Dedifferentiated amniotic fluid mesenchymal stem cell (primary cell): ENCODE measurements around the gene MRPL27.
A peak's percentile ranks its signal among the peaks of the same experiment; 100 is the strongest.
"Not testable (repeated sequence)": the region's sequence is repeated elsewhere in the genome, so short reads cannot be mapped to it uniquely, and the experiment has no call there.

ENCODE experiments used
- DNase-seq: peaks from one replicate; pipeline ENCODE4 v3.0.0-alpha.2; 2016; ENCODE audit errors: extremely low spot score

MRPL27 gene

DNA sequence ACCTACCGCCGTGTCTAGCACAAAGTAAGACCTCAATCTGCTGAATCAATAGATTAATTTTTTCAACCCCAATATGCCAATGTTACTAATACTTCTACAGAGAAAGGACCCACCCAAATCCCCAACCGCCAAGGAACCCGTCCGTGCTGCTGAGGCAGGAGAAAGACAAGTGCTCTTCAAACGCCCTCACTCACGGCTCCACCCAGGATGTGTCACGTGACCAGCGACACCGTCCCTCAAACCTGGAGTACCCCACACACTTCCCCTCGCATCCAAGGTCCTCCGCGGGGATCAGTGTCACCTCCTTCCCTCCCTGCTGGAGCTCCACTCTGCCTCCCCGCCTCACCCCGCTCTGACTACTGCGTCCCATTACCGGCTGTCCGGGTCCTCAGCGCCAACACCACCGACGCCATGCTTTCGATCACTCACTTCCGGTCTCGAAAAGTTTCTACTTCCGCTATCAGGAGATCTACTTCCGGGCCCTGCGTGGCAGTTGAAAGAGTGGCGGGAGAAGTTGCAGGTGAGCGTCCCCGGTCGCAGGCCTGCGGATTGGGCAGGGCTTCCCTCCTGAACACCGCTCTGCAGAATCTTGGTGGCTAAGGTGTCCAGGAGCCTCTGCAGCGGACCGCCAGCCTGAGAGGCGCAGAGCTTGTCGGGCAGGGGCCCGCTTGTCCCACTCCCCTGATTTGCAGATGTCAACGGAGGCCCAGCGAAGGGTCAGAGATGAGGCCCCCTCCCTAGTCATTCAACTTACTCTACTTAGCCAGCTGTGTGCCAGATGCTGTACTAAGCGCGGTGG, at the start of gene MRPL27, which contains the start of gene EME1:
Gene MRPL27, minus strand, starts transcription at position 427 of the 799 bp plus-strand sequence. Its CDS starts 14 bp downstream, at position 413.
Gene EME1, plus strand, starts transcription at position 472 of the 799 bp plus-strand sequence. CDS start 1,980 bp downstream, outside the sequence.
- peak; percentile 92 for DNase-seq

- no peak for DNase-seq
Measured at GRCh38 chr17:50422738-50423137, 49.8 kb upstream of the MRPL27 start.

GRCh38 chr17:50421308-50422051, 48.5 kb upstream of the MRPL27 start:
- no peak for DNase-seq

- DNase-seq, result no peak
Measured at GRCh38 chr17:50420419-50421112, 47.6 kb upstream of the MRPL27 start.

DNA sequence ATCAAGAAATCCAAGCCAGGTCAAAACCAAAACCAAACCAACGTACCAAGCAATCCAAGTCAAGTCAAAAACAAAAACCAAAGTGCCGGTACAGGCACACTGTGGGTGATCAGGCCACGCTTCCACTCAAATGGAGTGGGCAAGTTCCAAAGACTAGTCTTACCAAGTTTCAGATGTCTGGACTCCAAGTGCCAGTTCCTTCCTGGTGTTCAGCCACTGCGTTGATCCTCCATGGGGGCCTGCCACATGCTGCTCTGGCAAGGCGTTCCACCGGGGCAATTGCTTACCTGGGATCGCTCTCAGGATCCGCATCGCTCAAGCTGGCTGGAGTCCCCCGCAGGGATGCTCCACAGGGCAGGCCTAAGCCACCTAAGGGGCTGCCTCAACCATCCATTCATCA, 46.6 kb upstream of the MRPL27 start:
- DNase-seq, result not testable (repeated sequence)

GRCh38 chr17:50414808-50415207, 41.8 kb upstream of the MRPL27 start:
- DNase-seq, result no peak

DNA sequence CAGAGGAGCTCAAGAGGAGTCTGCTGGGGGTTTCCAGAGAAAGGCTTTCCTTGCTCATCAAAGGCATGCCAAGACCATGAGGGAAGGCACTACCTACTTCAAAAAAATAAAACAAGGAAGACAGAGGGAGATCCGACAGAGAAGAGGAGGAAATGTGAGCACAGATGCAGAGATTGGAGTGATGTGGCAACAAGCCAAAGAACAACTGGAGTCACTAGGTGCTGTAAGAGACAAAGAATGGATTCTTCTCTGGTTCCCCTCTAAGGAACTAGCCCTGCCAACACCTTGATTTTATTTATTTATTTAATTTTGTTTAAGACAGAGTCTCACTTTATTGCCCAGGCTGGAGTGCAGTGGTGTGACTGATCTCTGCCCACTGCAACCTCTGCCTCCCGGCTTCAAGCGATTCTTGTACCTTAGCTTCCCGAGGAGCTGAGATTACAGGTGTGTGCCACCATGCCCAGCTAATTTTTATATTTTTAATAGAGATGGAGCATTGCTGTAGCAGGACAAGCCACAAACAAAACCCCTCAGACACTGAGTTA, 39.3 kb upstream of the MRPL27 start:
- DNase-seq, result no peak

GRCh38 chr17:50407921-50408320, 34.9 kb upstream of the MRPL27 start:
- DNase-seq, result no peak

DNA sequence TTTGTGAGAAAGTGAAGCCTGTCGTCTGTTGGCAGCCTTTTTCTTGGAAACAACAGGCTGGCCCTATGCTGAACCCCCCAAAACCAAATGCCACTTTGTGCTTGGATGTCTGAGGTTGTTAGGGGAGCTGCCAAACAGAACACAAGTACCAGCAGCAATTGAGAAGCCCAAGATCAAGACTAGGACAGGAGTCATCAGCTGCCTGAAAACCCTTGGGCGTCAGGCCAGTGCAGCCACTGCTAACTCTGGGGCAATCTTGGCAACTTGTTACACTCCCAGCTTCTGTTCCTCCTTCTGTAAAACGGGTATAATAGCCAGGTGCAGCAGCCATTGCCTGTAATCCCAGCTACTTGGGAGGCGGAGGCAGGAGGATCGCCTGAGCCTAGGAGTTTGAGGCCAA, 33.6 kb upstream of the MRPL27 start:
- DNase-seq, result no peak

GRCh38 chr17:50405351-50405750, 32.4 kb upstream of the MRPL27 start:
- DNase-seq, result not testable (repeated sequence)

DNA sequence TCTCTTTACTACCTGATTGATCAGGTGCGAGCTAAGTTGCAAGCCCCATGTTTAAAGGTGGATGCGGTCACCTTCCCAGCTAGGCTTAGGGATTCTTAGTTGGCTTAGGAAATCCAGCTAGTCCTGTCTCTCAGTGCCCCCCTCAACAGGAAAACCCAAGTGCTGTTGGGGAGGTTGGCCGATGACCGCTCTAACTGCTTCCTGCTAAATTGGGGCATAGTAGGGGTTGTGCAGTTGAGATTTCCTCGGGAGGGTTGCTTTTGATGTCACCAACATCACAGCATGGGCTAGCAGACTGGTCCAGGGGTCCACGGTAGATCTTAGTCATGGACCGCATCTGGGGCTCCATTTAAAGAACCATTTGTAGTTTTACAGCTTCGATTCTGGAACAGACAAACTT, 26.6 kb upstream of the MRPL27 start:
- DNase-seq, result not testable (repeated sequence)

GRCh38 chr17:50398672-50399071, 25.7 kb upstream of the MRPL27 start:
- not testable (repeated sequence) for DNase-seq

DNA sequence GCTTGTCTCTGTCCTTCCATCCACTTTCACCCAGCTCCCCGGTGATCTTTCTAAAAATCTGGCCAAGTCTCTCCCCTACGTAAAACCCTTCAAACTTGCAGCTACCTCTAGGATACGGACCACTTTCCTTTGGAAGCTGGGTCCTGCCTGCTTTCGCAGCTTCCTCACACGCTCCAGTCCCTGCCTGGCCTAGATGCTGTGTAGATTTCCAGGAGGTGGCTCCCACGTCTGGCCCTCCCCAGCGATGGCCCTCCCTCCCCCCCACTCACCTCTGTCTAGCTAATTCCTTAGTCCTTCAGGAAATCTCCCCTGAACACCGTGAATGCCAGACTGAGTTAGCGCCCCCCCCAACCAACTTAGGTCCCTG, 24.9 kb upstream of the MRPL27 start:
- no peak for DNase-seq

GRCh38 chr17:50397111-50397918, 24.3 kb upstream of the MRPL27 start, which contains the start of gene LRRC59:
TSS of gene LRRC59 (minus strand) at chr17:50397523. CDS start at chr17:50397317, 206 bp downstream.
- peak; percentile 50 for DNase-seq

- DNase-seq, result peak; percentile 49
Measured at GRCh38 chr17:50396261-50397110, 23.5 kb upstream of the MRPL27 start.

DNA sequence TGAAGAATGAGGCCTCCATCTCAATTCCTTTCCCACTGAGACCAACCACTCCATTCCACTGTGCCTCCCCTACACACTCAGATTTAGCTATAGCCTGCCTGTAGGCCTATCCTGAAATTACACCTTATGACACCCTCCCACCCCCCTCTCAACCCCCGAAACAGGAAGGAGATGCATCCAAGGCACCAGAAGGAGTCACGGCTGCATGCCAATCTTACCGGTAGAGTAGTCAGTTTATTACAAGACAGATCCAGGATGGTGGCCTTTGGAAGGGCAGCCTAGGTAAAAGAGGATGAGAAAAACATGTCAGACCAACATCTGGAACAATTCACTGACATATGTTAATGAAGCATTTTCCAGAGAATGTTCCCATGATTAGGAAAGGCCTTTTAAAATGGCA, 21.7 kb upstream of the MRPL27 start:
- DNase-seq, result no peak

DNA sequence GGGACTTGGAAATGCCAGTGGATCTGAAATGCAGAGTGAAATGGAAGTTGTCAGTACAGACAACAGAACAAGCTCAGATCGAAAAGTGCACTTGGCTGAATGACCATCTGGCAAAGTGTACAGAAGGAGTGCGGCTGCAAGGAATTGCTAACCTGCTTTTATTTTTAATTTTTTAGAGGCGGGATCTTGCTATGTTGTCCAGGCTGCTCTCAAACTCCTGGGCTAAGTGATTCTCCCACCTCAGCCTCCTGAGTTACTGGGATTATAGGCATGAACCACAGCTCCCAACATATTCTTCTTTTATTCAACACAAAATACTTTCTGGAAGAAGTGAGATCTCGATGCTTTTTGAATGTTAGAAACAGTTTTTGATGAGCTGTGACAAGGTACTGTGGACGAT, 20.7 kb upstream of the MRPL27 start:
- DNase-seq, result no peak

DNA sequence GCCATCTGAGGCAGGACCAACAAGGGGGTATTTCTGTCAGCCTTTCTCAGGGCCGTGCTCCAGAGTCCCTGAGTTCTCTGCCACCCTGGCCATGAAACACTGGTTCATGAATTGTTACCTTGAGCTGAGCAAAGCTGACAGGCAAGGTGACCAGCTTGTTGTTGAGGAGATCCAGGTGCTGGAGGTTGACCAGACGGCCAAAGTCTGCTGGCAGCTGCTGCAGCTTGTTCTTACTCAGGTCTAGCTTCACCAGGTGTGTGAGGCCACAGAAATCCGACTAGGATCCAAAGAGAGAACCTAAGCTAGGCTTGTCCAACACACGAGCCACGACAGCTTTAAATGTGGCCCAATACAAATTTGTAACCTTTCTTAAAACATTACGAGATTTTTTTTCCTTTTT, 19.6 kb upstream of the MRPL27 start:
- DNase-seq, result no peak

GRCh38 chr17:50389534-50389933, 16.6 kb upstream of the MRPL27 start:
- no peak for DNase-seq

DNA sequence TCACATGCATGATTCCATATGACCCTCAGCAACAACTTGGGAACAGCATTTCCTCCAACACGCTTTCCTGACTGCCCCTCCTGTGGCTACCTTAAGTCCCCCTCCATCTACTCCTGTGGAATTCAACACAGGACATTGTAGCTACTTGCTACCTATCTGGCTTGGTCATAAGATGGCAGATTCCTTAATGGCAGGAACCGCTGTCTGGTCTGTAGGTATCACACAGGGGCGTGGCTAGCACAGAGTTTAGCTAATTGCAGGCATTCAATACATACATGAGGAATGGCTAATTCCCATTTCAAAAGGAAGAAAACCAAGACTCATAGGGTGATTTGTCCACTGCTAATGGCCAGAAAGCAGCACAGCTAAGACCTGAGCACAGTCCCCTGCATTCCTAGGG, 15.7 kb upstream of the MRPL27 start:
- no peak for DNase-seq
